Measurements from ENCODE around the gene BCORL1.

Gene BCORL1

DNA sequence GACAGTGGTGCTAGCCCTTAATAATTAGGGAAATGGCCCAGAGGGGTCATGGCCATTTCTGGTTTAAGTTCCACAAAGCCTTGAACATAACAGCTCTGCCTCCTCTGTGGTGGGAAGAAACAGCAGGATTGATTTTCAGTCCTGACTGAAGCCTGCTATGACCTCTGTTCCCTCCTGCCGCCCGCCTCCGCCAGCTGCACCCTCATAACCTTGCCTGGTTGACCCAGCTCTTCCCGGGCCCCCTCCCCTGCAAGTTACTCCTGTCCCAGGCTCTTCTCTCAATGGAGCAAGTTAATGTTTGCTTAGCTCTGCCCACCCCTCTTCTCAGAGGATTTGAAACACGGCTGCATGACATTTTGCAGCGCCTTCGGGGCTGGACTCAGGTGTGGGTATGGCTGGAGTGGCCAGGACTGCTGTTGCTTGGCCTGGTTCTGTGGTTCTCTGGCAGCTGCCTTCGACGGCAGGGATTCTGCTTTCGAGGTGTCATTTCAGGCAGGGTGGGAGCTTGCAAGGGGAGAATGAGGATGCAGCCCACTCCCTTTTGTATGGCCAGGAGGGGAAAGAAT is 27.3 kb downstream of the BCORL1 start:
- DNase-seq (ENCODE audit: low read depth in 2 of 2): no peak

GRCh38 chrX:130012683-130013082 is 30.2 kb downstream of the BCORL1 start:
- no peak for DNase-seq (ENCODE audit: low read depth in 2 of 2)

GRCh38 chrX:130013661-130014060 is 31.2 kb downstream of the BCORL1 start:
- no peak for DNase-seq (ENCODE audit: low read depth in 2 of 2)

DNA sequence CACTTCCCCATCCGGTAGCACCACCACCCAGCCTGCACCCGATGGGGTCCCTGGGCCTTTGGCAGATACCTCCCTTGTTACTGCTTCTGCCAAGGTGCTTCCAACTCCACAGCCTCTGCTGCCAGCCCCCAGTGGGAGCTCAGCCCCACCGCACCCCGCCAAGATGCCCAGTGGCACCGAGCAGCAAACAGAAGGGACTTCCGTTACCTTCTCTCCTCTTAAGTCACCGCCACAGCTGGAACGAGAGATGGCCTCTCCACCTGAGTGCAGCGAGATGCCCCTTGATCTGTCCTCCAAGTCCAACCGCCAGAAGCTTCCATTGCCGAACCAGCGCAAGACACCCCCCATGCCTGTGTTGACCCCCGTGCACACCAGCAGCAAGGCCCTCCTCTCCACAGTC is 31.9 kb downstream of the BCORL1 start:
- no peak for DNase-seq (ENCODE audit: low read depth in 2 of 2)

GRCh38 chrX:130014770-130015169 is 32.3 kb downstream of the BCORL1 start:
- no peak for DNase-seq (ENCODE audit: low read depth in 2 of 2)

GRCh38 chrX:130015181-130015580 is 32.7 kb downstream of the BCORL1 start:
- DNase-seq (ENCODE audit: low read depth in 2 of 2): no peak

DNA sequence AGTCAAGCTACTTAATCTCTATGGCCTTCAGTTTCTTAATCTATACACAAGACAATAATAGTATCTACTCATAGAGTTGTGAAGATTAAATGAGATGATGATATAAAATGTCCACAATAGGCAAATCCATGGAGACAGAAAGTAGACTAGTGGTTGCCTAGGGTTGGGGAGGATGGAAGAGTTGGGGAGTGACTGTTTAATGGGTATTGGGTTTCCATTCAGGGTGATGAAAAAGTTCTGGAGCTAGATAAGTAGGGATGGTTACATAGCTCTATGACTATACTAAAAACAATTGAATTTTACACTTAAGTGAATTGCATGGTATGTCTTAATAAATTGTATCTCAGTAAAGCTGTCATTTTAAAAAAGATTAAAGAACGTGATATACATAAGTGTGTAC is 35.7 kb downstream of the BCORL1 start:
- no peak for DNase-seq (ENCODE audit: low read depth in 2 of 2)

GRCh38 chrX:130020661-130021324 is 38.4 kb downstream of the BCORL1 start:
- DNase-seq (ENCODE audit: low read depth in 2 of 2): no peak

DNA sequence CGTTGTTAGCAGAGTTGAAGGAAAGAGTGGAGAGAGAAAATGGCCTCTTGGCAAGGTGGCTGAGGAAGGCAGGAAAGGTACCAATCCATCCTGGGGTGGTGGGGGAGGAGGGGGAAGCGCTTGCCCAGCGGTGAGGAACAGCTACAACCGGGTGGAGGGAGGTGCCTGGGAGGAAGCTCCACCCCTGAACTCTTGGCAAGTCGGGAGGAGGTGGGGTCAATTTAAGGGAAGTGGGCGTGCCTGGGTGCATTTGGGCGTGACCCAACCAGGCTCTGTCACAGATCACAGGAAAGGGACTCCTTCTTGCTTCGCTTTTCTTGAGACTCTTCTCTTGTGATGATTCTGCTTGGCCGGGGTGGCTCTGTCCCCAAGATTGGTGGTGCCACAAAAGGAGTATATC is 41.7 kb downstream of the BCORL1 start:
- DNase-seq (ENCODE audit: low read depth in 2 of 2): peak; percentile 39 to 62

- DNase-seq (ENCODE audit: low read depth in 2 of 2): no peak
Measured at GRCh38 chrX:130025256-130025655, 42.8 kb downstream of the BCORL1 start.

DNA sequence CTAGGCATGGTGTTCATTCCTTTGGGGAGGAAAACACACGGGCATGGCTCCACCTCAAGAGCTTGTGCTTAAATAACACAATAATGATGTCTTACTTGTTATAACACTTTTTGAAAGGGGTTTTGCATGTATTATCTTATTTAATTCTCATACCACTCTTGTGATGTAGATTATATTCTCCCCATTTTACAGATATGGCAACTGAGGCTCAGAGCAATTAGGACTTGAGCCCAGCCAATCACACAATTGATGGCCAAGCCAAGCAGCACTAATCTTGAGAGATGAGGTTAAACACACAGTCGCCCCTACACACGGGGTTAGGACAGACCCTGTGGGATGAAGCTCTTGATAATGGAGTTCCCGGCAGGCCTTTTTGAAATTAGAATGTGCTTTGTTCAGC is 45.1 kb downstream of the BCORL1 start:
- DNase-seq (ENCODE audit: low read depth in 2 of 2): no peak

- DNase-seq (ENCODE audit: low read depth in 2 of 2): peak in 1 of 2 donors; percentile 17
Measured at GRCh38 chrX:130028196-130028595, 45.8 kb downstream of the BCORL1 start.

DNA sequence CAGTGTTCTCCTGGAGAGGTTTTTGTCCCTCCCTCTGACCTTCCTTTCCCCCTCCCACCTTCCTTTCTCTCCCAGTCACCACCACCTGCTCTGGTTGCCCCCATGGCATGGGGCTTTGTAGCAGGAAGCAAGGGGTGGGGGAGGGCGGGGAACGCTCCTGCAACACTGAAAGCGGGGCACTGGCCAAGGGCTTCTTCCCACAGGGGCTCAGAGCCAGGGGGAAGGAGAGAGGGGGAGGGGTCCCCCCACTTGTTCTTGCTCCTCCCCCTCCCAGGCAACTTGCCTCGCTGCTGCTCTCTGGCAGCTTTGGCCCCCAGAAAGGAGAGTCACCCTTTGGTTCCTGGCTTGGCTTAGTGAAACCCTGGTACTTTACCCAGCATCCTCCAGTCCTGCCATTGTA is 48.4 kb downstream of the BCORL1 start:
- no peak for DNase-seq (ENCODE audit: low read depth in 2 of 2)

GRCh38 chrX:130032552-130032951 is 50.1 kb downstream of the BCORL1 start:
- DNase-seq (ENCODE audit: low read depth in 2 of 2): no peak

DNA sequence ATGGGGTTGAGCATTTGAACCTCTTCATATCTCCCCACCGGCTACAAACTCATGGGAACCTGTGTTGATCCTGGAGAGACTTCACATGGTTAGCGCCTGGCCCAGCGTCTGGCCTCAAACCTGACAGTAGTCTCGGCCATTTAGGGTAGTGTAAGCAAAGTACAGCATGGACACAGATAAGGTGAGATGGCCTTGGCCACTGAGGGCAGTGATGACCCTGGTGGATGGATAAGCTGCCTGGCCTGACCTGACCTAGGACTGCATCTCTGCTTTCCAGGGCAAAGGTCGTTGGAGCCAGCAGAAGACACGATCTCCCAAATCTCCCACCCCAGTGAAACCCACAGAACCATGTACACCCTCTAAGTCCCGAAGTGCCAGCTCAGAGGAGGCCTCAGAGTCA is 51.7 kb downstream of the BCORL1 start:
- DNase-seq (ENCODE audit: low read depth in 2 of 2): no peak

- no peak for DNase-seq (ENCODE audit: low read depth in 2 of 2)
Measured at GRCh38 chrX:130039847-130040246, 57.4 kb downstream of the BCORL1 start.

GRCh38 chrX:130047416-130047815 is 65.0 kb downstream of the BCORL1 start:
- no peak for DNase-seq (ENCODE audit: low read depth in 2 of 2)

- no peak for DNase-seq (ENCODE audit: low read depth in 2 of 2)
Measured at GRCh38 chrX:130048686-130049222, 66.3 kb downstream of the BCORL1 start.

- no peak for DNase-seq (ENCODE audit: low read depth in 2 of 2)
Measured at GRCh38 chrX:130049821-130050220, 67.4 kb downstream of the BCORL1 start.

DNA sequence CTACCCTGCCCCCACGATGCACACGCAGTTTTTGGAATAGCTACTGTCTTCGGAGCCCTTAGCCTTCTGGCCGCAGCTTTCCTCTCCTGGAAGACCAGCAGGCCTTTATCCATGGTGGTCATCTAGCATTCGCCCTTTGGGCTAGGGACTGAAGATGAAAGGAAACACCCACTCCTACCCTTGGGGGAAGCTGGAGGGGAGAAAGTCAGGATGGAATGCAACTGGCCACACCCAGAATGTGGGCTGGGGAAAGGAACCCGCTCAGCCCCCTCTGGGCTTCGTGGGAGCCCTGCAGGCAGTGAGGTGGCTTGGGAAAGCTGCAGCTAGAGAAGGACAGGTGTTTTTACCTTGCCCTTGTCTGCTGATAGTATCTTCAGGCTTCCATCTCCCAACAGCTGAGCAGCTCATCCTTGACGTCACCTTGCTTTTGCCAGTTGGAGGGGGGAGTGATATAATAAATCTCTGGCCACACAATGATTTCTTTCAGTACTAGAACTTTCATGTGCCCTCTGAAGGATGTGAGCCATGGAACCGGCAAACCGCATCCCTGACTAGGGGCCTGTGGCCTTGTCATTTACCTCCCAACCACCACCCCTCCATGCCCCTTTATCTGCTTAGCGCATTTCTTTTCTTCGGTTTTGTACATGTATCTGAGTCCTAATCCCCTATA is 68.9 kb downstream of the BCORL1 start:
- DNase-seq (ENCODE audit: low read depth in 2 of 2): no peak

DNA sequence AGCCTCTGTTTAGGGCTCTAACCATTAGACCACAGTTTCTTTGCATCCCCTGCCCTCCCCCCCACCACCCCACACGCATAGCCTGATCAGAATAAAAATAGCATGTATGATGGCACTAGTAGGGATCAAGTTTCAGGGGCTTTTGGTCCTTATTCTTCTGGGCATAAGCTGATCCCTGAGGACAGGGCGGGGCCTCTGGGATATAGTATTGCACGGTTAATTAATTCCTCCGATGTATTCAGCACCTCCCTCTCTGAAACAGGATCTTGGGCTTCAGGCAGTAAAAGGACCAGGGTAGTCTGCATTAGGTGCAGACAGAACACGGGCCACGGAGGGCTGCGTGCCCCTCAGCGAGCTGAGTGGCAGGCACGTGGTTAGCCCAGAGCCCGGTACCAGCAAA is 70.8 kb downstream of the BCORL1 start:
- DNase-seq (ENCODE audit: low read depth in 2 of 2): no peak

GRCh38 chrX:130055103-130055502 is 72.7 kb downstream of the BCORL1 start:
- no peak for DNase-seq (ENCODE audit: low read depth in 2 of 2)

- DNase-seq (ENCODE audit: low read depth in 2 of 2): no peak
Measured at GRCh38 chrX:130055899-130056298, 73.5 kb downstream of the BCORL1 start.

Measured in stimulated activated CD8-positive, alpha-beta memory T cell treated with anti-CD3 and anti-CD28 coated beads, Interleukin-7, amount 100 ng/mL, for 1 hour (primary cell).